ENCODE data around the gene STX4.

The STX4 gene

GRCh38 chr16:30989469-30990047 lies 43.8 kb upstream of the STX4 start:
- Histone ChIP-seq H3K4me1 (ENCODE audit: insufficient read depth, low read length, poor library complexity, severe bottlenecking) (peaks cover 3% of the 10 kb centered on the region), H3K79me2 (ENCODE audit: insufficient read depth, low read length) (no peaks in the 10 kb centered on the region), H3K4me2 (ENCODE audit: low read depth, low read length, poor library complexity, severe bottlenecking) (no peak overlapping the region), H3K9ac (ENCODE audit: low read depth, low read length, poor library complexity, severe bottlenecking) (no peak overlapping the region), H3K9me3 (ENCODE audit: insufficient read depth, low read depth, low read length) (no peaks in the 10 kb centered on the region), H3F3A (ENCODE audit: low read depth) (no peaks in the 10 kb centered on the region), H3K4me3 (ENCODE audit: low read length, poor library complexity, severe bottlenecking) (no peak overlapping the region), H3K27me3 (ENCODE audit: insufficient read depth, low read length, poor library complexity, severe bottlenecking) (no peaks in the 10 kb centered on the region), H4K20me1 (ENCODE audit: insufficient read depth, low read length, poor library complexity, severe bottlenecking) (no peaks in the 10 kb centered on the region), H3K36me3 (ENCODE audit: insufficient read depth, low read length) (no peaks in the 10 kb centered on the region; the same call in 1 of the 2 replicates), H2AFZ (ENCODE audit: low read length) (no peak overlapping the region), H3K9me2 (replicated peaks; ENCODE audit: low read depth, low read length) (no peaks in the 10 kb centered on the region)
- TF ChIP-seq EZH2phosphoT487 (IDR thresholded peaks at IDR 0.05; ENCODE audit: borderline replicate concordance), result no peak

- Histone ChIP-seq H3K4me2 (ENCODE audit: low read depth, low read length, poor library complexity, severe bottlenecking) (no peak overlapping the region), H2AFZ (ENCODE audit: low read length) (no peak overlapping the region), H3K4me3 (ENCODE audit: low read length, poor library complexity, severe bottlenecking) (no peak overlapping the region), H3K27me3 (ENCODE audit: insufficient read depth, low read length, poor library complexity, severe bottlenecking) (no peaks in the 10 kb centered on the region), H3K9ac (ENCODE audit: low read depth, low read length, poor library complexity, severe bottlenecking) (no peak overlapping the region), H3K4me1 (ENCODE audit: insufficient read depth, low read length, poor library complexity, severe bottlenecking) (peaks cover 3% of the 10 kb centered on the region), H3K79me2 (ENCODE audit: insufficient read depth, low read length) (no peaks in the 10 kb centered on the region), H3K36me3 (ENCODE audit: insufficient read depth, low read length) (no peaks in the 10 kb centered on the region), H4K20me1 (ENCODE audit: insufficient read depth, low read length, poor library complexity, severe bottlenecking) (no peaks in the 10 kb centered on the region), H3K9me2 (replicated peaks; ENCODE audit: low read depth, low read length) (no peaks in the 10 kb centered on the region), H3K9me3 (ENCODE audit: insufficient read depth, low read depth, low read length) (no peaks in the 10 kb centered on the region), H3F3A (ENCODE audit: low read depth) (no peaks in the 10 kb centered on the region)
- TF ChIP-seq EZH2phosphoT487 (IDR thresholded peaks at IDR 0.05; ENCODE audit: borderline replicate concordance), result no peak
- no peak for TF ChIP-seq CTCF (conservative IDR thresholded peaks at IDR 0.05; ENCODE audit: low read length)
These were observed 43.3 kb upstream of the STX4 start for GRCh38 chr16:30990105-30990504.

DNA sequence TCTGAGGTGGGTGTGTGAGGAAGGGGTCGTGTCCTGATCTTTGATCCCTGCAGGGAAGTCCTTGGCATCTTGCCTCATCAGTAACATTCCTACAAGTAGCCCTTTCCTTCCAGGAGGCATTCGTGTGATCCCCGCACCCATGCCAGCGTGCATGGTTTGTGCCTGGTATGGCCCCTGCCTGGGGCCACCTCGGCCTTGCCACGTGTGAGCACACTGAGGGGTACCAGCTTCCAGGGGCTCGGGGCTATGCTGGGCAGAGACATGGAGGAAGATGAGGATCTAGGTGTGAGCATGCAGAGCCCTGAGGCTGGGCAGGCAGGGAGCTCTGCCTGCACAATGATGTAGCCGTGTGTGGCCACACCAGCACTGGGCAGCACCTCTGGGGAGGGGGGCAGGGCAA lies 42.3 kb upstream of the STX4 start:
- no peaks in the 10 kb centered on the region for H4K20me1 ChIP-seq (ENCODE audit: insufficient read depth, low read length, poor library complexity, severe bottlenecking)
- H3K79me2 ChIP-seq (ENCODE audit: insufficient read depth, low read length), result no peaks in the 10 kb centered on the region
- H2AFZ ChIP-seq (ENCODE audit: low read length), result no peak overlapping the region
- H3K4me1 ChIP-seq (ENCODE audit: insufficient read depth, low read length, poor library complexity, severe bottlenecking), result peaks cover 3% of the 10 kb centered on the region
- H3K4me3 ChIP-seq (ENCODE audit: low read length, poor library complexity, severe bottlenecking), result no peak overlapping the region
- no peaks in the 10 kb centered on the region for H3F3A ChIP-seq (ENCODE audit: low read depth)
- no peak overlapping the region for H3K9ac ChIP-seq (ENCODE audit: low read depth, low read length, poor library complexity, severe bottlenecking)
- no peak for TF ChIP-seq EZH2phosphoT487 (IDR thresholded peaks at IDR 0.05; ENCODE audit: borderline replicate concordance)
- TF ChIP-seq CTCF (conservative IDR thresholded peaks at IDR 0.05; ENCODE audit: low read length), result no peak
- no peaks in the 10 kb centered on the region for H3K36me3 ChIP-seq (ENCODE audit: insufficient read depth, low read length)
- no peaks in the 10 kb centered on the region for H3K27me3 ChIP-seq (ENCODE audit: insufficient read depth, low read length, poor library complexity, severe bottlenecking)
- no peaks in the 10 kb centered on the region for H3K9me3 ChIP-seq (ENCODE audit: insufficient read depth, low read depth, low read length)
- no peak overlapping the region for H3K4me2 ChIP-seq (ENCODE audit: low read depth, low read length, poor library complexity, severe bottlenecking)
- H3K9me2 ChIP-seq (replicated peaks; ENCODE audit: low read depth, low read length), result no peaks in the 10 kb centered on the region

- Histone ChIP-seq H2AFZ (ENCODE audit: low read length) (no peak overlapping the region), H3K4me2 (ENCODE audit: low read depth, low read length, poor library complexity, severe bottlenecking) (no peak overlapping the region), H3K27me3 (ENCODE audit: insufficient read depth, low read length, poor library complexity, severe bottlenecking) (no peaks in the 10 kb centered on the region), H3K79me2 (ENCODE audit: insufficient read depth, low read length) (no peaks in the 10 kb centered on the region), H3K9me3 (ENCODE audit: insufficient read depth, low read depth, low read length) (no peaks in the 10 kb centered on the region), H3K4me1 (ENCODE audit: insufficient read depth, low read length, poor library complexity, severe bottlenecking) (peaks cover 3% of the 10 kb centered on the region), H3K36me3 (ENCODE audit: insufficient read depth, low read length) (no peaks in the 10 kb centered on the region), H3K9ac (ENCODE audit: low read depth, low read length, poor library complexity, severe bottlenecking) (no peak overlapping the region), H3K9me2 (replicated peaks; ENCODE audit: low read depth, low read length) (no peaks in the 10 kb centered on the region), H3F3A (ENCODE audit: low read depth) (no peaks in the 10 kb centered on the region), H4K20me1 (ENCODE audit: insufficient read depth, low read length, poor library complexity, severe bottlenecking) (no peaks in the 10 kb centered on the region), H3K4me3 (ENCODE audit: low read length, poor library complexity, severe bottlenecking) (no peak overlapping the region)
- no peak for TF ChIP-seq CTCF (conservative IDR thresholded peaks at IDR 0.05; ENCODE audit: low read length)
- TF ChIP-seq EZH2phosphoT487 (IDR thresholded peaks at IDR 0.05; ENCODE audit: borderline replicate concordance), result no peak
These were observed 41.0 kb upstream of the STX4 start for GRCh38 chr16:30992276-30992780.
